ENCODE data around the gene HIPK2. TPM values are rescaled to one million over a fixed set of nuclear protein-coding genes. Genes with fewer than 3 reads are reported as not detected.

The HIPK2 gene
- total and polyA plus RNA-seq, 2 of the 4 experiments (the other 2 are of a cell fraction) = 22.0 to 27.1 TPM

DNA sequence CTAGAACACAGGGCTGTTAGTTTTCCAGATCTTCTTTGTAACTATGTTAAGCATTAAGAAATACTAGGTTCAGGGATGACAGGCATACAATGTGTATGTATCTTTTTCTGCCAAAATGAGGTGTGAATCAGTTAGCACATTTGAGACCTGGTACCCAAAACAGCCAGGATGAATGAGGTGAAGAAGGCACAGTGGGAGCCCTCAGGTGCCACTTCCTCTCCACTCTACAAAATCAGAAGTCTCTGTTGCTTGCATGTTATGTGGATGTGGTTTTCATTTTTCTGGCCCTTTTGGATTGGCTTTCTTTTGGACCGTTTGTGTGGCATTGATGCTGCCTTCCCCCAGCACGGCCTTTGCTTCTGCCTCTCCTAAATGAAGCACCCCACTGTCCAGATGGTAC is 35.9 kb upstream of the HIPK2 start:
- H3K27me3 ChIP-seq (ENCODE audit: control insufficient read depth, insufficient read depth, low read length) = no peaks in the 10 kb centered on the region; the same call in 1 of the 2 replicates
- no peak overlapping the region for H3K4me2 ChIP-seq (ENCODE audit: low read depth, low read length)
- H4K91ac ChIP-seq (ENCODE audit: insufficient read depth, low read depth, low read length) = no peak overlapping the region
- no peak overlapping the region for H3K4ac ChIP-seq (ENCODE audit: low read depth, low read length)
- in situ Hi-C loops (cut with MboI; ENCODE audit: low sequenced_read_pairs) (no loop called here), intact Hi-C loops (cut with micrococcal nuclease) (no loop called here), dilution Hi-C loops (cut with HindIII; ENCODE audit: low sequenced_read_pairs, unreplicated experiment) (no loop called here)
- TF ChIP-seq, protein P1, sequence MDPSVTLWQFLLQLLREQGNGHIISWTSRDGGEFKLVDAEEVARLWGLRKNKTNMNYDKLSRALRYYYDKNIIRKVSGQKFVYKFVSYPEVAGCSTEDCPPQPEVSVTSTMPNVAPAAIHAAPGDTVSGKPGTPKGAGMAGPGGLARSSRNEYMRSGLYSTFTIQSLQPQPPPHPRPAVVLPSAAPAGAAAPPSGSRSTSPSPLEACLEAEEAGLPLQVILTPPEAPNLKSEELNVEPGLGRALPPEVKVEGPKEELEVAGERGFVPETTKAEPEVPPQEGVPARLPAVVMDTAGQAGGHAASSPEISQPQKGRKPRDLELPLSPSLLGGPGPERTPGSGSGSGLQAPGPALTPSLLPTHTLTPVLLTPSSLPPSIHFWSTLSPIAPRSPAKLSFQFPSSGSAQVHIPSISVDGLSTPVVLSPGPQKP (IDR thresholded peaks at IDR 0.05; ENCODE audit: borderline replicate concordance, low read depth, low read length) = no peak
- TF ChIP-seq SMC3 (IDR thresholded peaks at IDR 0.05; ENCODE audit: low read depth, low read length) (no peak), BHLHE40 (IDR thresholded peaks at IDR 0.05; ENCODE audit: low read depth, low read length) (no peak), MXI1 (IDR thresholded peaks at IDR 0.05; ENCODE audit: borderline replicate concordance, low read depth, low read length) (no peak), MAFK (IDR thresholded peaks at IDR 0.05; ENCODE audit: low read depth, low read length) (no peak), RFX5 (IDR thresholded peaks at IDR 0.05; ENCODE audit: low read depth, low read length) (no peak), CHD1 (IDR thresholded peaks at IDR 0.05; ENCODE audit: low read depth, low read length) (no peak), RAD21 (IDR thresholded peaks at IDR 0.05; ENCODE audit: low read length) (no peak), MAZ (IDR thresholded peaks at IDR 0.05; ENCODE audit: borderline replicate concordance, low read depth, low read length) (no peak), POLR2A (IDR thresholded peaks at IDR 0.05; ENCODE audit: low read depth, low read length) (no peak), CEBPB (IDR thresholded peaks at IDR 0.05; ENCODE audit: low read depth, low read length) (no peak), RCOR1 (IDR thresholded peaks at IDR 0.05; ENCODE audit: insufficient replicate concordance, low read length) (no peak), FOS (IDR thresholded peaks at IDR 0.05; ENCODE audit: low read depth, low read length) (no peak), NFE2L2 (IDR thresholded peaks at IDR 0.05; ENCODE audit: low read depth, low read length) (no peak)
- TF ChIP-seq, protein P2, sequence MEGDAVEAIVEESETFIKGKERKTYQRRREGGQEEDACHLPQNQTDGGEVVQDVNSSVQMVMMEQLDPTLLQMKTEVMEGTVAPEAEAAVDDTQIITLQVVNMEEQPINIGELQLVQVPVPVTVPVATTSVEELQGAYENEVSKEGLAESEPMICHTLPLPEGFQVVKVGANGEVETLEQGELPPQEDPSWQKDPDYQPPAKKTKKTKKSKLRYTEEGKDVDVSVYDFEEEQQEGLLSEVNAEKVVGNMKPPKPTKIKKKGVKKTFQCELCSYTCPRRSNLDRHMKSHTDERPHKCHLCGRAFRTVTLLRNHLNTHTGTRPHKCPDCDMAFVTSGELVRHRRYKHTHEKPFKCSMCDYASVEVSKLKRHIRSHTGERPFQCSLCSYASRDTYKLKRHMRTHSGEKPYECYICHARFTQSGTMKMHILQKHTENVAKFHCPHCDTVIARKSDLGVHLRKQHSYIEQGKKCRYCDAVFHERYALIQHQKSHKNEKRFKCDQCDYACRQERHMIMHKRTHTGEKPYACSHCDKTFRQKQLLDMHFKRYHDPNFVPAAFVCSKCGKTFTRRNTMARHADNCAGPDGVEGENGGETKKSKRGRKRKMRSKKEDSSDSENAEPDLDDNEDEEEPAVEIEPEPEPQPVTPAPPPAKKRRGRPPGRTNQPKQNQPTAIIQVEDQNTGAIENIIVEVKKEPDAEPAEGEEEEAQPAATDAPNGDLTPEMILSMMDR (conservative IDR thresholded peaks at IDR 0.05; ENCODE audit: low read depth, low read length) = no peak
- TF ChIP-seq, protein P3, sequence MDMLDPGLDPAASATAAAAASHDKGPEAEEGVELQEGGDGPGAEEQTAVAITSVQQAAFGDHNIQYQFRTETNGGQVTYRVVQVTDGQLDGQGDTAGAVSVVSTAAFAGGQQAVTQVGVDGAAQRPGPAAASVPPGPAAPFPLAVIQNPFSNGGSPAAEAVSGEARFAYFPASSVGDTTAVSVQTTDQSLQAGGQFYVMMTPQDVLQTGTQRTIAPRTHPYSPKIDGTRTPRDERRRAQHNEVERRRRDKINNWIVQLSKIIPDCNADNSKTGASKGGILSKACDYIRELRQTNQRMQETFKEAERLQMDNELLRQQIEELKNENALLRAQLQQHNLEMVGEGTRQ (IDR thresholded peaks at IDR 0.05; ENCODE audit: low read depth, low read length) = no peak
- H2BK5ac ChIP-seq (ENCODE audit: low read depth, low read length, poor library complexity, severe bottlenecking) = no peak overlapping the region
- H3K4me3 ChIP-seq (ENCODE audit: insufficient read depth, low read depth, low read length) = no peak overlapping the region
- CTCF ChIA-PET = no interaction called here
- no peak overlapping the region for H2BK120ac ChIP-seq (ENCODE audit: low read depth, low read length)
- no peaks in the 10 kb centered on the region for H3K79me1 ChIP-seq (ENCODE audit: low read depth in 1 of 2, low read length in 2 of 2)
- peaks cover 9% of the 10 kb centered on the region for H3K4me1 ChIP-seq (ENCODE audit: control insufficient read depth, insufficient read depth, low read length)
- H3K56ac ChIP-seq (ENCODE audit: extremely low read depth, insufficient read depth, low read length) = no peak overlapping the region
- no peak overlapping the region for H4K5ac ChIP-seq (ENCODE audit: low read depth, low read length)
- H2BK15ac ChIP-seq (ENCODE audit: low read depth, low read length) = no peak overlapping the region
- H3K9me3 ChIP-seq (ENCODE audit: control insufficient read depth, insufficient read depth, low read length) = peaks cover 10% of the 10 kb centered on the region
- no peak overlapping the region for H3K14ac ChIP-seq (replicated peaks; ENCODE audit: low read depth, low read length)
- ATAC-seq (ENCODE audit: low read depth) = no peak
- DNase-seq = no peak
- H2BK20ac ChIP-seq (ENCODE audit: low read depth, low read length) = no peak overlapping the region
- H2AK9ac ChIP-seq (replicated peaks; ENCODE audit: low read depth, low read length, poor library complexity) = no peak overlapping the region
- no peak overlapping the region for H3K18ac ChIP-seq (ENCODE audit: low read depth, low read length)
- 0 out of 2 replicates have a peak, but pooled peaks cover 3% of the 10 kb centered on the region for H3K9me1 ChIP-seq (ENCODE audit: insufficient read depth, low read length)
- no CpG with 5 or more reads among the region's 2 CpGs for WGBS, 2 experiments (ENCODE audit: extremely low coverage in 2 of 2, insufficient read length in 1 of 2)
- H3K36me3 ChIP-seq (ENCODE audit: control insufficient read depth, insufficient read depth, low read length) = no peaks in the 10 kb centered on the region
- no peak overlapping the region for H3K9ac ChIP-seq (ENCODE audit: low read depth, low read length)
- POLR2A ChIA-PET (ENCODE audit: unreplicated experiment) = no interaction called here
- no TSS peak for BruUV-seq (replicated peaks)
- H3K23ac ChIP-seq (ENCODE audit: low read depth, low read length) = no peak overlapping the region
- H3K27ac ChIP-seq (ENCODE audit: insufficient read depth, low read length) = no peak overlapping the region
- H4K8ac ChIP-seq (ENCODE audit: low read depth in 2 of 2, low read length in 2 of 2) = no peak overlapping the region
- H4K20me1 ChIP-seq (ENCODE audit: insufficient read depth, low read length) = no peaks in the 10 kb centered on the region
- H2AK5ac ChIP-seq (ENCODE audit: low read depth, low read length) = no peak overlapping the region
- H2AFZ ChIP-seq (replicated peaks; ENCODE audit: low read length, poor library complexity) = no peak overlapping the region

Data from IMR-90 (cell line).